Loucy (cell line): ENCODE data around the gene TMEM179.

Source experiments
- CTCF ChIP-seq: fragments of 200-600 bp; sonication (generic); conservative IDR thresholded peaks from 2 replicates; pipeline ENCODE4 v1.5.1; 2014; ENCODE audit warnings: mild to moderate bottlenecking, antibody characterized with exemption, low read length
- EZH2phosphoT487 ChIP-seq: fragments of 200-600 bp; IDR thresholded peaks from 2 replicates; pipeline ENCODE4 v1.6.1; 2018; ENCODE audit warnings: antibody characterized with exemption, mild to moderate bottlenecking, moderate library complexity, borderline replicate concordance

DNA sequence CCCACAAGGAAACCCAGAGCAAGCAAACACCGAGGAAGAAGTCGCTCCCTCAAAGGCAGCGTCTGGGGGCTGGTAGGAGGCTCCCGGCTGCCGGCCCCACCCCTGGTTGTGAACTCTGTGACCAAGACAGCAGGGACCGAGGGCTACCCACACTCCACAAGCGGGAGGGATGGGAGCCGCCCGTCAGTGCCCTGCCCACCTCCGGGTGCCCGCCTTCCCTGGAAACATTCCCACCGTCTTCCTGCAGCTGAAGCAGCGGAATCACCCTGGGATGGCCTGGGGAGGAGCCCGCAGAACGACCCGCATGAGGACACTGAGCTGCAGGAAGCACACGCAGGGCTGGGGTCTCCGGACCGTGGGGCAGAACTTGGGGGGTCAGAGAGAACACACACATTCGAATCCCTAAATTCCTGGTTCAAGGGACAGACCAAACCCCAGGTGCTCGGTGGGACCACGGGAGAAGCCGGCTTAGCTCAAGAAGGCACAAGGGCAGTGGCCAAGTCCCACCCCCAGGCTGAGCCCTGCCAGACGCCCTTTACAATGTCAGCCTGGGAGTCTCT lies 58.5 kb downstream of the TMEM179 start:
- TF ChIP-seq CTCF (no peak), EZH2phosphoT487 (no peak)
